ENCODE measurements around the gene ADAP1. TPM values are rescaled to one million over a fixed set of nuclear protein-coding genes. Genes with fewer than 3 reads are reported as not detected.

ADAP1 gene
- polyA plus RNA-seq, 1 experiment, result 0.87 TPM

GRCh38 chr7:856444-857095, 97.9 kb downstream of the ADAP1 start:
- no peak overlapping the region for H3K4me3 ChIP-seq (ENCODE audit: low read depth, low read length)
- no peak overlapping the region for H3K27ac ChIP-seq (ENCODE audit: low read depth, low read length)
- no peaks in the 10 kb centered on the region for H3K9me3 ChIP-seq (ENCODE audit: control insufficient read depth, insufficient read depth, low read length)
- no peaks in the 10 kb centered on the region for H3K27me3 ChIP-seq (ENCODE audit: control insufficient read depth, insufficient read depth, low read length)
- CTCF ChIA-PET, result interaction anchor here (1.4 kb wide), 1 partner anchor 16 kb away, joined by 10 read pairs; no protein-coding TSS in a partner anchor
- TF ChIP-seq CTCF (IDR thresholded peaks at IDR 0.05; ENCODE audit: low read depth, low read length), result no peak
- POLR2A ChIA-PET, result no interaction called here
- no peak for DNase-seq (ENCODE audit: low read depth, low spot score)

DNA sequence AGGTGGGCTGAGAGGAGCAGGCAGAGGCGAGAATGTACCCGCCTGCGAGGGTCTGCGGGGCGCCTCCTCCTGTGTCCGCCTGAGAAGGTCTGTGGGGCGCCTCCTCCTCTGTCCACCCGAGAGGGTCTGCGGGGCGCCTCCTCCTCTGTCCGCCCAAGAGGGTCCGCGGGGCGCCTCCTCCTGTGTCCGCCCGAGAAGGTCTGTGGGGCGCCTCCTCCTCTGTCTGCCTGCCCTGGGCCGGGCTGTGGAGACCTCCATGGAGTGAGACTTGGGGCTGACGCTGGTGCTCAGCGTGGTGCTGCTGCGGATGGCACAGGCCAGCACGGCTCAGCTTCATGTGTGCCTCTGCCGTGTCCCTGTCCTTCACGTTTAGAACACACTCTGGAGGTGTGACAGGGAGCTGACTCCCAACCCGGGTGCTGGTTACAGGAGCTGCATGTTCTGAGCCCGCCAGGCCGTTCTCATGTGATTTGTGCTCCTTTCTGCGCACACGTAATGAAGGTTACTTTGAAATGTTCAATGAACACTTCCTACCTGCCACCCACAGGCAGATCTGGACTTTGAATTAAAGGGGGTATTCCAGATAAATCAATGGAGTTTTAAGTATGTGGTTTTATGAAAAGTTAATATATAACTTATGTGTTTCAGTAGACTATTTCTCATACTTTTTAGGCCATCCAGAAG, 98.7 kb downstream of the ADAP1 start:
- DNase-seq (ENCODE audit: low read depth, low spot score), result no peak
- POLR2A ChIA-PET, result no interaction called here
- no peak for TF ChIP-seq CTCF (IDR thresholded peaks at IDR 0.05; ENCODE audit: low read depth, low read length)
- no peaks in the 10 kb centered on the region for H3K27me3 ChIP-seq (ENCODE audit: control insufficient read depth, insufficient read depth, low read length)
- no peak overlapping the region for H3K27ac ChIP-seq (ENCODE audit: low read depth, low read length)
- CTCF ChIA-PET, result no interaction called here
- no peak overlapping the region for H3K4me3 ChIP-seq (ENCODE audit: low read depth, low read length)
- H3K9me3 ChIP-seq (ENCODE audit: control insufficient read depth, insufficient read depth, low read length), result no peaks in the 10 kb centered on the region

GRCh38 chr7:854118-854775, 100.2 kb downstream of the ADAP1 start:
- DNase-seq (ENCODE audit: low read depth, low spot score), result no peak
- Histone ChIP-seq H3K27me3 (ENCODE audit: control insufficient read depth, insufficient read depth, low read length) (no peaks in the 10 kb centered on the region), H3K4me3 (ENCODE audit: low read depth, low read length) (no peak overlapping the region), H3K9me3 (ENCODE audit: control insufficient read depth, insufficient read depth, low read length) (no peaks in the 10 kb centered on the region; the same call in 1 of the 2 replicates), H3K27ac (ENCODE audit: low read depth, low read length) (no peak overlapping the region)
- ChIA-PET CTCF (no interaction called here), POLR2A (no interaction called here)
- no peak for TF ChIP-seq CTCF (IDR thresholded peaks at IDR 0.05; ENCODE audit: low read depth, low read length)

DNA sequence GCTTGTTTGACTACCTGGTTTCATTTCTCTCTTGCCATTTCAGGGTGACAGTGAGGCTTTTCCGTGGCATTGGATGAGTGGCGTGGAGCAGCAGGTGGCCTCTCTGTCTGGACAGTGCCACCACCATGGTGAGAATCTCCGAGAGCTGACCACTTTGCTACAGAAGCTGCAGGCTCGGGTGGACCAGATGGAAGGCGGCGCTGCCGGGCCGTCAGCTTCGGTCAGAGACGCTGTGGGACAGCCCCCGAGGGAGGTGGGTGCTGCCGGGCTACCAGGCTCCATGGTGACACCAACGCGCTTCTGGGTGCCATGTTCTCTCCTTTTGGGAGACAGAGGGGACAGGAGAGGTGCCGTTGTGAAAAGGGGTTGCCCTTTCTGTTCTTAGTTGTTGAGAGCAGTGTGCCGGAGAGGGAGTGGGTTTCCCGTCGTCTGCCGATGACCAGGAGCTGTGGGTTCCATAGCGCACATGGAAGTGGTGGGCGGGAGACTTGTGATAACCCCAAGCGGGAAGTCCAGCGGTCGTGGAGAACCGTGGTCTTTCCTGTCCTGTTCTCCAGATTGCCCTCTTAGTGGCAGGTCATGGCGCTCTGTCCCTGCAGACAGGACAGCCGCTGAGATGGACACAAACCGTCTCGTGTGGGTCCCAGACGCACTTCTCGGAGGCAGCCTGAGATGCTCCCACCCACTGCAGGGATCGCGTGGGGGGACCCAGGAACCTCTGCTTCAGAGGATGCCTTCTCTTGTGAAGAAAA, 100.9 kb downstream of the ADAP1 start:
- POLR2A ChIA-PET, result no interaction called here
- no peak overlapping the region for H3K4me3 ChIP-seq (ENCODE audit: low read depth, low read length)
- no peak overlapping the region for H3K27ac ChIP-seq (ENCODE audit: low read depth, low read length)
- H3K9me3 ChIP-seq (ENCODE audit: control insufficient read depth, insufficient read depth, low read length), result no peaks in the 10 kb centered on the region; the same call in 1 of the 2 replicates
- no peaks in the 10 kb centered on the region for H3K27me3 ChIP-seq (ENCODE audit: control insufficient read depth, insufficient read depth, low read length)
- CTCF ChIA-PET, result interaction anchor here (0.6 kb wide), 1 partner anchor 1455 kb away, joined by 5 read pairs; no protein-coding TSS in a partner anchor
- TF ChIP-seq CTCF (IDR thresholded peaks at IDR 0.05; ENCODE audit: low read depth, low read length), result no peak
- no peak for DNase-seq (ENCODE audit: low read depth, low spot score)

All from AG04450 (cell line).